HepG2 (cell line): Measurements from ENCODE around the gene SLC22A7. TPM values are rescaled to one million over a fixed set of nuclear protein-coding genes. Genes with fewer than 3 reads are reported as not detected.

Experiments
- CEBPB ChIP-seq: IDR thresholded peaks from 2 replicates; pipeline ENCODE4 v1.6.1; 2011; ENCODE audit warnings: low read depth, low read length, improper control_type of control experiment, borderline replicate concordance
- LRRFIP1 ChIP-seq: sonication (generic); formaldehyde crosslinking; conservative IDR thresholded peaks from 2 replicates; pipeline ENCODE4 v1.4.0; 2020; ENCODE audit warnings: missing genetic modification reagents
- MAFK ChIP-seq, 2 experiments: IDR thresholded peaks in 1 of 2; conservative IDR thresholded peaks in 1 of 2; 2 replicates each; pipeline ENCODE4 v1.6.1; 2011; ENCODE audit warnings: improper control_type of control experiment in 2 of 2, low read length in 2 of 2
- MIXL1 ChIP-seq: IDR thresholded peaks from 2 replicates; pipeline ENCODE4 v1.6.1; 2016
- MZF1 ChIP-seq: sonication (generic); formaldehyde crosslinking; IDR thresholded peaks from 2 replicates; pipeline ENCODE4 v1.8.1; 2023; ENCODE audit warnings: mild to moderate bottlenecking, missing genetic modification reagents, borderline replicate concordance
- NR3C1 ChIP-seq: sonication (generic); formaldehyde crosslinking; IDR thresholded peaks from 2 replicates; pipeline ENCODE4 v1.4.0; 2020; ENCODE audit warnings: missing genetic modification reagents
- SNAPC2 ChIP-seq: sonication (generic); formaldehyde crosslinking; IDR thresholded peaks from 2 replicates; pipeline ENCODE4 v1.8.1; 2022; ENCODE audit warnings: mild to moderate bottlenecking, missing genetic modification reagents
- TARDBP ChIP-seq: sonication (generic); formaldehyde crosslinking; IDR thresholded peaks from 2 replicates; pipeline ENCODE4 v1.8.0; 2022; ENCODE audit warnings: mild to moderate bottlenecking, missing genetic modification reagents
- TEAD2 ChIP-seq: sonication (generic); formaldehyde crosslinking; IDR thresholded peaks from 2 replicates; pipeline ENCODE4 v1.9.0; 2021; ENCODE audit warnings: missing genetic modification reagents
- THAP11 ChIP-seq: IDR thresholded peaks from 2 replicates; pipeline ENCODE4 v1.6.1; 2016; ENCODE audit warnings: missing biosample characterization, missing genetic modification reagents
- ZBTB44 ChIP-seq: sonication (generic); formaldehyde crosslinking; IDR thresholded peaks from 2 replicates; pipeline ENCODE4 v1.4.0; 2020; ENCODE audit warnings: missing genetic modification reagents
- ZFP1 ChIP-seq: IDR thresholded peaks from 2 replicates; pipeline ENCODE4 v1.6.1; 2016
- ZKSCAN1 ChIP-seq: fragments of 150-350 bp; IDR thresholded peaks from 2 replicates; pipeline ENCODE4 v1.6.1; 2014; ENCODE audit warnings: low read length
- ZNF33B ChIP-seq: sonication (generic); formaldehyde crosslinking; IDR thresholded peaks from 2 replicates; pipeline ENCODE4 v1.5.1; 2020; ENCODE audit warnings: mild to moderate bottlenecking, missing genetic modification reagents
- ZNF362 ChIP-seq: sonication (generic); formaldehyde crosslinking; IDR thresholded peaks from 2 replicates; pipeline ENCODE4 v1.4.0; 2020; ENCODE audit warnings: missing genetic modification reagents, mild to moderate bottlenecking, borderline replicate concordance
- ZNF597 ChIP-seq: sonication (generic); formaldehyde crosslinking; IDR thresholded peaks from 2 replicates; pipeline ENCODE4 v1.5.0; 2020; ENCODE audit warnings: missing genetic modification reagents
- ZNF616 ChIP-seq: sonication (generic); formaldehyde crosslinking; IDR thresholded peaks from 2 replicates; pipeline ENCODE4 v1.5.0; 2020; ENCODE audit warnings: low read depth, mild to moderate bottlenecking, missing genetic modification reagents
- polyA plus RNA-seq, 8 experiments: library from polyadenylated mRNA; depleted of rRNA in 3 of 8; stranded (reverse) in 7 of 8; unstranded in 1 of 8; fragments of >200 nt; fragmentation: Illumina TruSeq in 4 of 8; extraction: Trizol in 4 of 8; gene quantifications; 2 replicates each; pipeline versions ENCODE4 v1.2.1 to v1.2.3, GENCODE V29; 2011 to 2016; ENCODE audit warnings: low read depth in 4 of 8, missing spikeins in 1 of 8, mixed read lengths in 1 of 8; ENCODE audit not compliant: insufficient read depth in 1 of 8
- total RNA-seq, 5 experiments: library from RNA; depleted of rRNA; stranded (reverse); fragments of >200 nt; fragmentation: Illumina TruSeq; extraction: Trizol; gene quantifications; 2 replicates each; pipeline ENCODE4 v1.2.3, GENCODE V29; 2016; ENCODE audit warnings: low read depth in 1 of 5
- TF ChIP-seq, protein P1 (sequence below): sonication (generic); formaldehyde crosslinking; IDR thresholded peaks from 2 replicates; pipeline ENCODE4 v1.8.1; 2023; ENCODE audit warnings: mild to moderate bottlenecking, moderate library complexity, missing genetic modification reagents
- TF ChIP-seq, protein P2 (sequence below): sonication (generic); formaldehyde crosslinking; IDR thresholded peaks from 2 replicates; pipeline ENCODE4 v1.4.0; 2020; ENCODE audit warnings: missing genetic modification reagents

Gene SLC22A7
- total and polyA plus RNA-seq, 2 of the 13 experiments (the other 11 are each of a cell fraction or from before 2014, with no cell fraction given) = 5.3 to 22.6 TPM

DNA sequence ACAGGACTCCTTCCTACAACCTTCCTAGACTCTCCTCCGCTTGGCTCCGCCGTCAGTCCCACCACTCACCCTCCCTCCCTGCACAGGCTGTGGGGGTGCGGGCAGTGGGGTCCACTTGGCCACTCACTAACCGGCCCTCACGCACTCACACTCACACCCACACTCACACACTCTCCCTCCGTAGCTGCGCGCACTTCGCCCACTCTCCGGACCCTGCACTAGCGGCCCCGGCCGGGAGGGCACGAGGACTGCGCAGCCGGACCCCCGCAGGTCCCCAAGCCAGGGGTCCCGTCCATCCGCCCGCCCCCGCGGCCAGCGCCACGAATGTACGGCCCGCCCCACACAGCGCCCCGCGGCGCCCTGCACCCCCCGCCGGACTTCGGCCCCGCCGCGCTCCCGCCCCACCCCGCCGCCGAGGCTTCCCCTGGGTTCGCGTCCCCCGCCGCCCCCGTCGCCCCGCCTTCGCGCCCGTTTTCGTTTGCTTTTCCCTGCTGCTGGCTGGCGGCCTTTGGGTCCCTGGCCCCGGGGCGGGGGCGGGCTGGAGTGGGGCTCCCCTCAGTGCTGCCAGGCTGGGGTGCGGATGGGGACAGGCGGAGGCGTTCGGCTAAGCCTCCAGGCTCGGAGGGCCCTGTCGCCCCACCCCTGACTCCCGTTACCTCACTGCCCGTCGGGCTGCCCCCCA lies 23.0 kb upstream of the SLC22A7 start (continued):
- TF ChIP-seq TEAD2 (no peak), TARDBP (CRISPR knock-in tag) (peak; percentile 73), MIXL1 (no peak), LRRFIP1 (no peak), MZF1 (CRISPR knock-in tag) (no peak), ZBTB44 (CRISPR knock-in tag) (no peak), CEBPB (no peak), ZNF33B (CRISPR knock-in tag) (no peak; the same call in 1 of the 2 replicates), ZNF616 (CRISPR knock-in tag) (0 out of 2 replicates have a peak, but pooled peaks have one; percentile 79), ZNF362 (CRISPR knock-in tag) (peak; percentile 74), SNAPC2 (CRISPR knock-in tag) (no peak), ZFP1 (CRISPR knock-in tag) (no peak; the same call in 1 of the 2 replicates), ZNF597 (no peak), THAP11 (CRISPR knock-in tag) (peak; percentile 49; the same call in 1 of the 2 replicates), ZKSCAN1 (no peak), NR3C1 (CRISPR knock-in tag) (no peak), MAFK (conservative IDR thresholded peaks at IDR 0.05 in 1 of 2, IDR thresholded peaks at IDR 0.05 in 1 of 2; ENCODE audit: low read length in 2 of 2) (no peak)
- TF ChIP-seq, protein P1, sequence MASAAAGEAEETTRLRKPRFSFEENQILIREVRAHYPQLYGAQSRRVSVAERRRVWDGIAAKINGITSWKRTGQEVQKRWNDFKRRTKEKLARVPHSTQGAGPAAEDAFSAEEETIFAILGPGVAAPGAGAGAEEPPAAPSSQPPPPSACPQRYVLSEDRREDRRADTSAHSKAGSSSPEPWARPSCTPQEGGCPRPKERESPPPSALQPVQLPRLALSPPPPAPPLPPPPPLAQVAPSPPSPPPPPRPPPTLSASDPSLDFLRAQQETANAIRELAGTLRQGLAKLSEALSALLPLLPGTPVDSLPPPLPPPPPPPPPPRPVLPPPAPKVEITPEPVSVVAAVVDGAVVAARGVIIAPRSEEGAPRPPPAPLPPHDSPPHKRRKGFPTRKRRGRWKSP (CRISPR knock-in tag) = peak; percentile 84; the same call in 1 of the 2 replicates
- TF ChIP-seq, protein P2, sequence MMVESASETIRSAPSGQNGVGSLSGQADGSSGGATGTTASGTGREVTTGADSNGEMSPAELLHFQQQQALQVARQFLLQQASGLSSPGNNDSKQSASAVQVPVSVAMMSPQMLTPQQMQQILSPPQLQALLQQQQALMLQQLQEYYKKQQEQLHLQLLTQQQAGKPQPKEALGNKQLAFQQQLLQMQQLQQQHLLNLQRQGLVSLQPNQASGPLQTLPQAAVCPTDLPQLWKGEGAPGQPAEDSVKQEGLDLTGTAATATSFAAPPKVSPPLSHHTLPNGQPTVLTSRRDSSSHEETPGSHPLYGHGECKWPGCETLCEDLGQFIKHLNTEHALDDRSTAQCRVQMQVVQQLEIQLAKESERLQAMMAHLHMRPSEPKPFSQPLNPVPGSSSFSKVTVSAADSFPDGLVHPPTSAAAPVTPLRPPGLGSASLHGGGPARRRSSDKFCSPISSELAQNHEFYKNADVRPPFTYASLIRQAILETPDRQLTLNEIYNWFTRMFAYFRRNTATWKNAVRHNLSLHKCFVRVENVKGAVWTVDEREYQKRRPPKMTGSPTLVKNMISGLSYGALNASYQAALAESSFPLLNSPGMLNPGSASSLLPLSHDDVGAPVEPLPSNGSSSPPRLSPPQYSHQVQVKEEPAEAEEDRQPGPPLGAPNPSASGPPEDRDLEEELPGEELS (CRISPR knock-in tag) = no peak
